ENCODE data around the gene ALG1L2. TPM values are rescaled to one million over a fixed set of nuclear protein-coding genes. Genes with fewer than 3 reads are reported as not detected.
"Not testable (repeated sequence)": the region's sequence is repeated elsewhere in the genome, so short reads cannot be mapped to it uniquely, and the experiment has no call there.

ALG1L2 gene
- total and polyA plus RNA-seq, 2 of the 4 experiments (the other 2 are of a cell fraction), result not detected

DNA sequence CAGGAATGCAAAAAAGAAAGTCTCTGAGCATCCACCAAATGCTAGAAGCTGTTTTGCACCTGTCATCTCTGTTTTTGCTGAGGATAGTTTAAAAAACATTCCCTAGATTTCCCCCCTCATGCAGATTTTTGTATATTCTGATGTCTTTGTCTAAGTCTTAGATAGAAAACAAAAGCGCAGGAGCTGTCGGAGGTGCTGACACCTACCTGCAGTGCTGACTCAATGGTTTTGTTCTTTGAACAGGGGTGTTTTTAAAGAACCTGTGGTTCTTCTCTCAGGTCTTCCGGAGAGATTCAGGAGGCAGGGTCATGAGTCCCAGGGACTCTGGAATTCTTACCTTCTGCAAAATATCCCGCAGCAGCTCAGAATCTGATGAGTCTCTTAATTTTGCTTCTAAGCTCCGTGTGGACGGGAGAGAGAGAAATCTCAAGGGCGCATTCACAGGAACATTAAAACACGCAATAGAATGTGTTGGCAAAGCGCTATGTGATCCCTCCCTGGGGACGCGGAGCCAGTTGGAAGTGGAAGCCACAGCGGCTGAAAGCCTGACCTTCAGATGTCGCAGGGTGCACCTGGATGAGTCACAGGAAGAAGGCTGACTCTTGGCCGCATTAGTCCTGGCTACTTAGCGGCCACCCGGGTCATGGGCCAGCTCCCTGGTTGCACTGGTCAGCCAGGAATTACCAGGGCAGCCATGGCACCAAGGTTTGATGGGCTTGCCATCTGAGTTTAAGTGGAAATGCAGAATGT is 27.4 kb downstream of the ALG1L2 start:
- H3K4ac ChIP-seq (ENCODE audit: low read depth, low read length); H3K9me3 ChIP-seq (ENCODE audit: control insufficient read depth, insufficient read depth, low read length); H3K56ac ChIP-seq (ENCODE audit: extremely low read depth, insufficient read depth, low read length); DNase-seq; H3K36me3 ChIP-seq (ENCODE audit: control insufficient read depth, insufficient read depth, low read length); H3K9me1 ChIP-seq (ENCODE audit: insufficient read depth, low read length); in situ Hi-C loops (cut with MboI; ENCODE audit: low sequenced_read_pairs); H4K5ac ChIP-seq (ENCODE audit: low read depth, low read length); H2AK9ac ChIP-seq (replicated peaks; ENCODE audit: low read depth, low read length, poor library complexity); CTCF ChIA-PET; H4K20me1 ChIP-seq (ENCODE audit: insufficient read depth, low read length); H4K91ac ChIP-seq (ENCODE audit: insufficient read depth, low read depth, low read length); H2BK5ac ChIP-seq (ENCODE audit: low read depth, low read length, poor library complexity, severe bottlenecking); BruUV-seq (replicated peaks); H3K14ac ChIP-seq (replicated peaks; ENCODE audit: low read depth, low read length); H2BK120ac ChIP-seq (ENCODE audit: low read depth, low read length); H2AK5ac ChIP-seq (ENCODE audit: low read depth, low read length); H3K4me2 ChIP-seq (ENCODE audit: low read depth, low read length); POLR2A ChIA-PET (ENCODE audit: unreplicated experiment); dilution Hi-C loops (cut with HindIII; ENCODE audit: low sequenced_read_pairs, unreplicated experiment); H3K4me3 ChIP-seq (ENCODE audit: insufficient read depth, low read depth, low read length); H3K18ac ChIP-seq (ENCODE audit: low read depth, low read length); H2AFZ ChIP-seq (replicated peaks; ENCODE audit: low read length, poor library complexity); H3K23ac ChIP-seq (ENCODE audit: low read depth, low read length); H2BK20ac ChIP-seq (ENCODE audit: low read depth, low read length); H4K8ac ChIP-seq (ENCODE audit: low read depth in 2 of 2, low read length in 2 of 2); ATAC-seq (ENCODE audit: low read depth); intact Hi-C loops (cut with micrococcal nuclease); H3K9ac ChIP-seq (ENCODE audit: low read depth, low read length); H2BK15ac ChIP-seq (ENCODE audit: low read depth, low read length); H3K27me3 ChIP-seq (ENCODE audit: control insufficient read depth, insufficient read depth, low read length); H3K4me1 ChIP-seq (ENCODE audit: control insufficient read depth, insufficient read depth, low read length); H3K27ac ChIP-seq (ENCODE audit: insufficient read depth, low read length): not testable (repeated sequence)
- H3K79me1 ChIP-seq (ENCODE audit: low read depth in 1 of 2, low read length in 2 of 2), result peaks cover 8 to 19% of the 10 kb centered on the region in 2 experiments; a peak in 2 of 4 replicates
- 100% methylated on average over 4 of the region's 16 CpGs; no CpG with 5 or more reads in 1 of the 2 experiments for WGBS, 2 experiments (ENCODE audit: extremely low coverage in 2 of 2, insufficient read length in 1 of 2)
